HG03039 (cell line): ENCODE data around the gene PPP1R1A.

ENCODE experiments used
- ATAC-seq: cut with Tn5 transposase; IDR thresholded peaks from one replicate; pipeline ENCODE4 v1.9.1; 2021; ENCODE audit warnings: mild to moderate bottlenecking, moderate library complexity; ENCODE audit not compliant: unreplicated experiment

Gene PPP1R1A, protein sequence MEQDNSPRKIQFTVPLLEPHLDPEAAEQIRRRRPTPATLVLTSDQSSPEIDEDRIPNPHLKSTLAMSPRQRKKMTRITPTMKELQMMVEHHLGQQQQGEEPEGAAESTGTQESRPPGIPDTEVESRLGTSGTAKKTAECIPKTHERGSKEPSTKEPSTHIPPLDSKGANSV

GRCh38 chr12:54588110-54588889, at the start of gene PPP1R1A:
TSS of gene PPP1R1A (minus strand) at chr12:54588659. CDS start at chr12:54588488, 171 bp downstream.
- ATAC-seq = no peak

- ATAC-seq = no peak
Observed at GRCh38 chr12:54634795-54635194, 46.3 kb upstream of the PPP1R1A start, which contains the start of gene LACRT. TSS of gene LACRT (minus strand) at chr12:54634895. CDS start at chr12:54634841, 54 bp downstream.

DNA sequence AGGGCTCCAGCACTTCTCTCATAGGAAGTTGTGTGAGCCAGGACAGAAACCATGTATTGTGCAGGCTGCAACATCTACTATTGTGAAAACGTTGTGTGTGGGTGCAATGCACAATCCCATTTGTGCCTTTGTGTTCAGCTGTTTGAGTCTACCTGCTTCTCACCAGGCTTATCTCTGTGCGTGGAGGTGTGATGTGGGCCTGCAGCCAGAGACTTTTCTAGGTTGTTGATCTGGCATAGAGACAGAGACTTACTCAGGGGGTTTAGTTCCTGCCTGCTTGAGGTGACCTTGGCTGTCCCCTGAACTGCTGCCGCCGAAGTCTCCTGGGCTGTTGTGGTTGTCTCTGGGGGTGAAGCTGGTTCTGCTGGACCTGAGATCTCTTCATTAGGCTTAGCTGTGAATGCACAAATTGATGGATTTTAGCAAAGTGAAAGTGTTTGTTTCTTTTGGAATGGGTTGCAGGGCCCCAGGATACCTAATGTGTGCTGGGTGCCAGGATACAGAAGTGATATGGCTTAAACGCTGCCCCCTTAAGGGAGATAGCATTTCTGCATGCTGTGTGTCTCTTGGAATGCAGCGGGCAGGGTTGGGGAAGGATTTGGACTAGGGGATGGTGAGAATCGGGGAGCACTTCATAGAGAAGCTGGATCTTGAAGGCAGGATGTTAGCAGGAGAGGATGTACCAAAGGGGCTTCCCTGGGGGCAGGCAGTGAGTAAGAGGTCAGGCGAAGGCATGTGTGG, 43.7 kb upstream of the PPP1R1A start:
- ATAC-seq = no peak

DNA sequence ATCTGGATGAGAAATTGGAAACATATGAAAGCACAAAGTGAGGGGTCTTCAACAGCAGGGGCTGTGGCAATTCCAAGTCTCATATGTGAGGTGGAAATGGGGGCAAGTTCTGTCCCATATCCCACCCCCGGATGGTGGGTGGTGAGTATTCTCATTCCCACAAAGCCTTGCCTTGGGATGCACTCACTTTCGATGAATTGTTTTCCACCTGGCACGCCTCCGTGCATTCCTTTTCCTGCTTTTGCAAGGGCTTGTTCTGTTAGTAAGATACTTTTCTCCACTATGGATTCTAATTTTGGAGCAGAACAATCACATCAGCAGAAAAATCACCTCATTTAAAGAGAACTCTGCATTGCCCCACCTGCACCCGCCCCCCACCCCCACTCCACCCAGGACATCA, 43.1 kb upstream of the PPP1R1A start:
- no peak for ATAC-seq

GRCh38 chr12:54629925-54630324, 41.5 kb upstream of the PPP1R1A start:
- no peak for ATAC-seq

GRCh38 chr12:54628186-54628846, 39.9 kb upstream of the PPP1R1A start:
- ATAC-seq = no peak

DNA sequence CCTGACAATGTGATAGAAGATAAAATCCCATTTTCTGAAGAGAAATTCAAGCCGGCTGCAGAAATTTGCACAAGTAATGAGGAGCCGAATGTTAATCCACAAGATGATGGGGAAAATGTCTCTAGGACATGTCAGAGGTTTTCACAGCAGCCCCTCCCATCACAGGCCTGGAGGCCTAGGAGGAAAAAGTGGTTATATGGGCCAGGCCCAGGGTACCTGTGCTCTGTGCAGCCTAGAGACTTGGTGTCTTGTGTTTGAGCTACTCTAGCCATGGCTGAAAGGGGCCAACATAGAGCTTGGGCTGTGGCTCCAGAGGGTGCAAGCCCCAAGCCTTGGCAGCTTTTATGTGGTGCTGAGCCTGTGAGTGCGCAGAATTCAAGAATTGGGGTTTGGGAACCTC, 38.8 kb upstream of the PPP1R1A start:
- no peak for ATAC-seq

- no peak for ATAC-seq
Observed at GRCh38 chr12:54625598-54625997, 37.1 kb upstream of the PPP1R1A start.

DNA sequence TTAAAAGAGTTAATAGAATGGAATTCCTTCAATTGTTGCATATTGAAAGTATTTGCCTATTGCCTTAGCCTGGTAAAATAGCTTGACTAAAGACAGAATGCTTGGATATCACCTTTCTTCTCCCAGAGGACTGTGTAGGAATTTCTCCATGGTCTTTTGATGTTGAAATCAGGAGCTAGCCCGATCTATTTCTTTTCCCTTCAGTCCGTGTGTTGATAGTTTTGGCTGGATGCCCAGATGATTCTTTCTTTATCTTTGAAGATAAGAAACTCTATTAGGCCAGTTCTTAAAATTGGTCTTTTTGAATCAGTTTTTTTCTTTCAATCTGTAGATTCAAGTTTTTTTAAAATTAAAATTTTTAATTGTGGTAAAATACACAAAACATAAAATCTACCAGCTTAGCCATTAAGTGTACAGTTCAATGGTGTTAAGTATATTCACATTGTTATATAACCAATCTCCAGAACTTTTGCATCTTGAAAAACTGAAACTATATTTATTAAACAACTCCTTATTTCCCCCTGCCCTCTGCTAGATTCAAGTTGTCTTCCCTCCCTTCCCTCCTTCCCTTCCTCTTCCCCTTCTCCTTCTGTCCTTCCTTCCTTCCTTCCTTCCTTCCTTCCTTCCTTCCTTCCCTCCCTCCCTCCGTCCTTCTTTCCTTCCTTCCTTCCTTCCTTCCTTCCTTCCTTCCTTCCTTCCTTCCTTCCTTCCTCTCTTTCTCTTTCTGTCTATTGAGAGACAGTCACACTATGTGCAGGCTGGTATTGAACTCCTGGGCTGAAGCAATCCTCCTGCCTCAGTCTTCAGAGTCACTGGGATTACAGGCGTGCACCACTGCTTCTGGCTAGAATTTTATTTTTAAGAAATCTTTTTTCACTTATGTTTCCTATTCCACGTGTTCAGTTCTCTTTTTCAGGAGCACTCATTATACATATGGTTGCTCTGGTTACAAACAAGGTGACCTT, 36.1 kb upstream of the PPP1R1A start:
- no peak for ATAC-seq

GRCh38 chr12:54622463-54623183, 34.2 kb upstream of the PPP1R1A start:
- no peak for ATAC-seq

DNA sequence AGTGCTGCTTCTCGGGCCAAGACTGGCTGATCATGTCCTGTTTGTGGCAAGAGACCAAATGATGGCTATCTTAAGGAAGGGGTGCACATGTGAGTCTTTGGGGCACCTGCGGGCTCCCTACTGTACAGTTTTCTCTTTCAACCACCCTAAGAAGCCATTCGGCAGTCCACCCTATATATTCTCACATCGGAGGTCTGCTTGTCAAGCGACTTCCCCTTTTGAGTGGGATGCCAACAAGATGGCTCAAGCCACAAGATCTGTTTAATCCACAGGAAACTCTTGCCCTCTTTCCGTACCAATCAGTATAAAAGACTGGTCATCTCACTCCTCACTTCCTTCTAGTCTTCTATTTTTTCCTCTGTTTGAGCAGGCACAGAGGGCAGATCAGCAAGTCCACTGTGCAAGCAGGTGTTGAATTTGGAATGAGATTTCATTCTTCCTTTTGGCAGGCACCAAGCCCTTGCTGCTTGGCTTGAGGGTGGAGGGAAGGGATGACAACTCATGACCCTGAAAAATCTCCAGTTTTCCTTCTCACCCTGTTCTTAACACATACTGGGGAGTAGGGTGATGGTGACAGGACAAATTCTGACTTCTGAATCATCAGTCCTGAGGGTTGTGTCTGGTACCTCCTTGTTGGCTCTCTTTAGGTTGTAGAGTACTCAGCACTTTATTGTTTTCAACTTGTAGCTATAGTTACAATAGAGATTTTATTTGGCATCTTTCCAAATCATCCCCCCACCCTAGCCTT, 28.6 kb upstream of the PPP1R1A start:
- ATAC-seq = no peak

- ATAC-seq = no peak
Observed at GRCh38 chr12:54612225-54612750, 23.8 kb upstream of the PPP1R1A start.

DNA sequence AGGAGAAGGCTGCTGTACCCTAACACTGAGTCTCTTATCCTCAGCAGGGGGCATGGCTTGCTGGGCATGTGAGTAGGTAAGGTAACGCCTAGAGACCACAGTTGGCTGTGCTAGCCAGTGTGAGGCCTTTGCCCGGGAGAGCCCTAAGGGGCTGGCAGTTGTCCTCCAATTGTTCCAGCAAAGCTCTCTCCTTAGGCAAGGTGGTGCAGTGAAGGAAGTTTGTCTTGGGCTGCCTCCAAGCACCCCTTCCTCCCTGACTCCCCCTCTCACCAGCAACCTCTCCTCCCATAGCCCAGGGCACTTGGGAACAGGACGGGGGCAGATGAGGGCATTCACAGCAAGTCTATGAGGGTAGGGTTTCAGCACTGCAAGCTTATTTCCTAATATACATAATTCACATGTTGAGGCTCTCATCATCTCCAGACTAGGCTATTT, 23.3 kb upstream of the PPP1R1A start:
- ATAC-seq = no peak

- no peak for ATAC-seq
Observed at GRCh38 chr12:54608769-54609168, 20.3 kb upstream of the PPP1R1A start.

- ATAC-seq = no peak
Observed at GRCh38 chr12:54608156-54608555, 19.7 kb upstream of the PPP1R1A start.

DNA sequence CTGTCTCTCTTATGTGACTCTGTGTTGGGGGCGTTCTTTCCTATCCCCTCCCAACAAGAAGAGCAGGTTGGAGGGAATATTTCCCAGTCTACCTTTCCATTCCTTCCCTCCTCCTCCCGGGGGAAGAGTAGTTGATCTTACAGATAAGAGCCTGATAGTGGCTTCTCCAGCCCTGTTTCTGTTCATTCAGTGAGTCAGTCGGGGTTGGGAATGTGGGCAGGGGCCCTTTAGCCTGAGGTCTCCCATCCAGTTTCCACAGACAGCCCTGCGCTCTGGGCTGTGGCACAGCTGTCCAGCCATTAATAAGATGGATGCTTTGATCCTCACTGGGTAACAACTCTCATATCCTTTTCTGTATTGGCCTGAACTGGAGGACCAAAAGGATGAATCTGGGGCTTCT, 18.1 kb upstream of the PPP1R1A start:
- ATAC-seq = no peak

- no peak for ATAC-seq
Observed at GRCh38 chr12:54605138-54605970, 16.9 kb upstream of the PPP1R1A start.

- no peak for ATAC-seq
Observed at GRCh38 chr12:54604436-54604835, 16.0 kb upstream of the PPP1R1A start.
